Breast epithelium (tissue), 3 donors: ENCODE measurements around the gene CCNJL.

Source experiments
- POLR2A ChIP-seq: fragments of 450-650 bp; IDR thresholded peaks from one replicate; pipeline ENCODE4 v1.6.1; 2016; ENCODE audit warnings: antibody characterized with exemption, mild to moderate bottlenecking, moderate library complexity
- POLR2AphosphoS5 ChIP-seq, 3 donors: sonication (generic); formaldehyde crosslinking; IDR thresholded peaks; one replicate each; pipeline ENCODE4 v1.6.1; 2017; ENCODE audit warnings: antibody characterized with exemption in 3 of 3
- TF ChIP-seq, protein P1 (sequence below), 3 donors: fragments of 450-650 bp; IDR thresholded peaks; one replicate each; pipeline ENCODE4 v1.5.1; 2016 to 2017; ENCODE audit warnings: antibody characterized with exemption in 3 of 3, mild to moderate bottlenecking in 3 of 3, moderate library complexity in 3 of 3

DNA sequence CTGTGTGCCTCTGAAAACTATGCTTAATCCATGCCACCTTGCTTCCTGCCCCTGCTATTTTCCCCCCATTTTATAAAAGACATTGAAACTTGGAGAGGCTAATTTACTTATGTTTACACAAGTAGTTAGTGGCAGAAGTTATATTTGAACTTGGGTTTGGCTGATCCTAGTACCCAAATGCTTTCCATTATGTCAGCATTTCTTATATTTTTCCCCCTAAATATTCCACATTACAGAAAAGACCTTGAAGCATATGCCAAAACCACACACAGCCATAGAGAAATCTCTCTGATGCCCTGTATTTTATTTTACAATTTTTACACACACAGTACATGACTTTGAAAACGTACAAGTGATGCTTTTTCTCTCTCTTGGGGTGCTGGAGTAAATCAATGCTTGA lies 46.9 kb upstream of the CCNJL start:
- TF ChIP-seq POLR2A (no peak), POLR2AphosphoS5 (IDR thresholded peaks at IDR 0.05) (no peak)
- TF ChIP-seq, protein P1, sequence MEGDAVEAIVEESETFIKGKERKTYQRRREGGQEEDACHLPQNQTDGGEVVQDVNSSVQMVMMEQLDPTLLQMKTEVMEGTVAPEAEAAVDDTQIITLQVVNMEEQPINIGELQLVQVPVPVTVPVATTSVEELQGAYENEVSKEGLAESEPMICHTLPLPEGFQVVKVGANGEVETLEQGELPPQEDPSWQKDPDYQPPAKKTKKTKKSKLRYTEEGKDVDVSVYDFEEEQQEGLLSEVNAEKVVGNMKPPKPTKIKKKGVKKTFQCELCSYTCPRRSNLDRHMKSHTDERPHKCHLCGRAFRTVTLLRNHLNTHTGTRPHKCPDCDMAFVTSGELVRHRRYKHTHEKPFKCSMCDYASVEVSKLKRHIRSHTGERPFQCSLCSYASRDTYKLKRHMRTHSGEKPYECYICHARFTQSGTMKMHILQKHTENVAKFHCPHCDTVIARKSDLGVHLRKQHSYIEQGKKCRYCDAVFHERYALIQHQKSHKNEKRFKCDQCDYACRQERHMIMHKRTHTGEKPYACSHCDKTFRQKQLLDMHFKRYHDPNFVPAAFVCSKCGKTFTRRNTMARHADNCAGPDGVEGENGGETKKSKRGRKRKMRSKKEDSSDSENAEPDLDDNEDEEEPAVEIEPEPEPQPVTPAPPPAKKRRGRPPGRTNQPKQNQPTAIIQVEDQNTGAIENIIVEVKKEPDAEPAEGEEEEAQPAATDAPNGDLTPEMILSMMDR (IDR thresholded peaks at IDR 0.05) = no peak
